ENCODE data around the gene LSM2.

The LSM2 gene

DNA sequence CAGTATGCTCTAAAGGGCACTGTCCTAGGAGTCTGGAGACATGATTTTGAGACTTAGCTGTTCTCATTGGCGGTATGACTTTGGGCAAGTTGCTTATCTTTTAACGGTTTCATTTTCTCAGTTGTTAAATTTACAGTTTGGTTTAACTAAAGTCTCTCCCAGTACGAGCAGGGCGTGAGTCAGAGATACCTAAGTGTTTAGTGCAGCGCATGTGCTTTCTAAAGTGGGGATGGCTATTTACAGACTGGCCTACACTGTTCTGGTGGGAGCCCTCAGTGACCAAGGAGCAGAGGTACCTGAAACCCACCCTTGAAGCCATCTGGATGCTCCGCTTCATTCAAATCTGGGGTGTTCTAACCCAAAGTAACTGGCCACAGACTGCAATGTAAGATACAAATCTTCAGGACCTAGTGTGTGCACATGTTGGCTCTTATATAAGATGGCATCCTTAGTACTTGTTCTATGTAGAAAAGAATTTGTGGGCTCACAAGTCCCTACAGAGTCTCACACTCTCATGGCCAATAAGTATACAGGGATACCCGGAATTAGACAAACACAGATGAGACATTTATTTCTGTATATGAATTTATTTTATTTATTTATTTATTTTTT lies 56.2 kb downstream of the LSM2 start:
- no peak for DNase-seq (ENCODE audit: low read depth, low spot score)

- DNase-seq (ENCODE audit: low read depth, low spot score) = no peak
These were observed 57.3 kb downstream of the LSM2 start for GRCh38 chr6:31749301-31750036.

Data from brain pericyte (primary cell).